ENCODE results near the gene ELL. TPM values are rescaled to one million over a fixed set of nuclear protein-coding genes. Genes with fewer than 3 reads are reported as not detected.

Gene ELL
- total and polyA plus RNA-seq, 9 of the 15 experiments (the other 6 are each of a cell fraction or from before 2014, with no cell fraction given), result 0.24 to 22.5 (median 4.1) TPM

GRCh38 chr19:18417250-18418028 is 104.4 kb downstream of the ELL start (continued):
- no peak for TF ChIP-seq GATA2 (CRISPR knock-in tag; IDR thresholded peaks at IDR 0.05)
- TF ChIP-seq SP1 (CRISPR knock-in tag; IDR thresholded peaks at IDR 0.05), result no peak; the same call in 1 of the 2 replicates
- TF ChIP-seq ZBTB26 (CRISPR knock-in tag; IDR thresholded peaks at IDR 0.05), result no peak
- no peak for TF ChIP-seq TCF7L2 (IDR thresholded peaks at IDR 0.05; ENCODE audit: low read depth, low read length)
- TF ChIP-seq CEBPB (tag; IDR thresholded peaks at IDR 0.05), result no peak
- no peak for TF ChIP-seq MEF2A (IDR thresholded peaks at IDR 0.05; ENCODE audit: control insufficient read depth, low read depth, low read length)
- TF ChIP-seq ZNF766 (CRISPR knock-in tag; conservative IDR thresholded peaks at IDR 0.05), result no peak; the same call in 1 of the 2 replicates
- TF ChIP-seq MXD1 (CRISPR knock-in tag; IDR thresholded peaks at IDR 0.05; ENCODE audit: borderline replicate concordance, poor library complexity, severe bottlenecking), result no peak
- TF ChIP-seq SMARCA5 (IDR thresholded peaks at IDR 0.05), result peak; percentile 96
- TF ChIP-seq NFYB (IDR thresholded peaks at IDR 0.05; ENCODE audit: extremely low read depth, insufficient read length), result no peak
- TF ChIP-seq HMGXB4 (CRISPR knock-in tag; IDR thresholded peaks at IDR 0.05), result no peak
- no peak for TF ChIP-seq PCBP2 (IDR thresholded peaks at IDR 0.05; ENCODE audit: low read depth, low read length, poor library complexity, severe bottlenecking)
- TF ChIP-seq GTF2F1 (IDR thresholded peaks at IDR 0.05; ENCODE audit: low read depth, low read length), result no peak
- TF ChIP-seq HDAC6 (IDR thresholded peaks at IDR 0.05; ENCODE audit: low read depth, low read length), result no peak
- no peak for TF ChIP-seq JUNB (CRISPR knock-in tag; conservative IDR thresholded peaks at IDR 0.05)
- no peak for TF ChIP-seq TBL1XR1 (IDR thresholded peaks at IDR 0.05; ENCODE audit: low read length in 2 of 2)
- TF ChIP-seq HDGF (IDR thresholded peaks at IDR 0.05), result no peak
- TF ChIP-seq ELF2 (CRISPR knock-in tag; IDR thresholded peaks at IDR 0.05), result no peak
- no peak for TF ChIP-seq ZNF395 (CRISPR knock-in tag; IDR thresholded peaks at IDR 0.05)
- TF ChIP-seq MAZ (CRISPR knock-in tag; conservative IDR thresholded peaks at IDR 0.05 in 1 of 2, IDR thresholded peaks at IDR 0.05 in 1 of 2), result peak; percentile 87 to 92
- no peak for TF ChIP-seq CEBPG (CRISPR knock-in tag; IDR thresholded peaks at IDR 0.05)
- no peak for TF ChIP-seq CEBPG (tag; conservative IDR thresholded peaks at IDR 0.05 in 1 of 2, IDR thresholded peaks at IDR 0.05 in 1 of 2)
- TF ChIP-seq BCL6 (CRISPR knock-in tag; IDR thresholded peaks at IDR 0.05), result no peak
- TF ChIP-seq ZNF79 (CRISPR knock-in tag; IDR thresholded peaks at IDR 0.05; ENCODE audit: low read depth), result no peak
- no peak for TF ChIP-seq U2AF2 (optimal IDR thresholded peaks at IDR 0.05; ENCODE audit: low read depth, low read length)
